Upper lobe of right lung (tissue), 1 donor: ENCODE results near the gene GNAI2. TPM values are rescaled to one million over a fixed set of nuclear protein-coding genes. Genes with fewer than 3 reads are reported as not detected.

ENCODE experiments used
- ATAC-seq: fragments of 200-7000 bp; cut with Tn5 transposase; one replicate; pipeline ENCODE4 v1.9.1; 2020; ENCODE audit warnings: mild to moderate bottlenecking, moderate library complexity
- DNase-seq: peaks from one replicate; pipeline ENCODE4 v3.0.0-alpha.2; 2020
- H3K27ac ChIP-seq: fragments of 200-600 bp; one replicate; pipeline ENCODE4 v1.8.0; 2022
- H3K27me3 ChIP-seq: fragments of 200-600 bp; one replicate; pipeline ENCODE4 v1.8.0; 2022; ENCODE audit warnings: mild to moderate bottlenecking
- H3K36me3 ChIP-seq: fragments of 200-600 bp; one replicate; pipeline ENCODE4 v1.8.0; 2022
- H3K4me1 ChIP-seq: fragments of 200-600 bp; one replicate; pipeline ENCODE4 v1.8.0; 2022
- H3K4me3 ChIP-seq: fragments of 200-600 bp; one replicate; pipeline ENCODE4 v1.8.0; 2022; ENCODE audit warnings: mild to moderate bottlenecking
- H3K9me3 ChIP-seq: fragments of 200-600 bp; one replicate; pipeline ENCODE4 v1.8.0; 2022
- CTCF ChIP-seq: fragments of 200-600 bp; IDR thresholded peaks from one replicate; pipeline ENCODE4 v1.8.0; 2022; ENCODE audit warnings: antibody characterized with exemption
- intact Hi-C: fragments of 100-400 bp; cut with DNase I; formaldehyde crosslinking; loops from one replicate; pipeline ENCODE4 v1.11.0; 2022
- total RNA-seq: library from RNA; stranded (reverse); fragmentation: NEBNext Ultra II Directional; extraction: Animal tissue kit (Norgen Biotek cat#: 25700); gene quantifications from one replicate; pipeline ENCODE4 v1.2.1, GENCODE V29; 2021
- donor health status: DM: no; HTN: yes; CAD: no; lungs with severe emphysema.

The GNAI2 gene
- total RNA-seq, 1 donor from 2014 or later, result 321 TPM

- Histone ChIP-seq H3K4me1 (peaks cover 33% of the 10 kb centered on the region), H3K27ac (peak overlapping the region; percentile 87), H3K36me3 (no peaks in the 10 kb centered on the region), H3K27me3 (no peaks in the 10 kb centered on the region), H3K4me3 (peak overlapping the region; percentile 65), H3K9me3 (no peaks in the 10 kb centered on the region)
- no peak for ATAC-seq
- DNase-seq, result no peak
- no peak for TF ChIP-seq CTCF
- intact Hi-C loops, result no loop called here
Observed at GRCh38 chr3:50299638-50299928, 63.6 kb downstream of the GNAI2 start.

DNA sequence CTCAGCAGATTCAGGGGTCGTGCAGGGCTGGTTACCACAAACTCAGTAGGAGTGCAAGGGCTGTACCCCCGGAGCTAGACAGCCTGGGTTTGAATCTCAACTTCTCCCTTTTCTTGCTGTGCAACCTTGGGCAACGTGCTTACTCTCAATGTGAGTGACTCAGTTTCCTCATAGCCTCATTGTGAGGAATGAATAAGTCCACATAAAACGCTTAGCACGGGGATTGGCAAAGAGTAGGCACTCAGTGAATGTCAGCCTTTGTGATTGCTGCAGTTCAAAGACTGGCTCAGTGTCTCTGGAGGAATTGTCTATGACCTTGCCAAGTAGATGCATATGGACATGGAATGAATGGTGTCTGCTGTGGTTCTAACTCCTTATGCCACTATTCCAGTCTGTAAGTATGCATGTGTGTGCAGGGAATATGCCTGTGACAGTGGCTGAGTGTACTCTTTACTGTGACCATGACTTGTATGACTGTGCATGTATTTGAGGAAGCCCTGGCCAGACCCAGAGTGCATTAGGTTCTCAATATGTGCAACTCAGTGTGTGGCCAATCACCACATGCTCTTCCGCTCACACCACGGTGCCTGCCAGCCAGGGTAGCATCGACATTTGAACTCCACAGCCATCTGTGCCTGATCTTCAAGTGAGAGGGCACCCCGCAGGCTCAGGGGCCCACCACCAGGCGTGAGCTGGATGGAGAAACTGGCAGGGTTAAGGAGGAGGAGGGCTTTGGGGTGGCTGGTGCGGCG is 64.1 kb downstream of the GNAI2 start:
- H3K4me3 ChIP-seq, result peak overlapping the region; percentile 65
- H3K36me3 ChIP-seq, result no peaks in the 10 kb centered on the region
- TF ChIP-seq CTCF, result no peak
- peaks cover 33% of the 10 kb centered on the region for H3K4me1 ChIP-seq
- no peak for DNase-seq
- intact Hi-C loops, result no loop called here
- no peaks in the 10 kb centered on the region for H3K27me3 ChIP-seq
- ATAC-seq, result peak; percentile 14
- peak overlapping the region; percentile 87 for H3K27ac ChIP-seq
- no peaks in the 10 kb centered on the region for H3K9me3 ChIP-seq

- TF ChIP-seq CTCF, result no peak
- DNase-seq (no peak), ATAC-seq (no peak)
- Histone ChIP-seq H3K36me3 (no peaks in the 10 kb centered on the region), H3K4me1 (peaks cover 33% of the 10 kb centered on the region), H3K27ac (peak overlapping the region; percentile 87), H3K4me3 (peak overlapping the region; percentile 65), H3K27me3 (no peaks in the 10 kb centered on the region), H3K9me3 (no peaks in the 10 kb centered on the region)
- intact Hi-C loops, result no loop called here
Observed at GRCh38 chr3:50300681-50301254, 64.8 kb downstream of the GNAI2 start.

GRCh38 chr3:50302095-50303012 is 66.3 kb downstream of the GNAI2 start:
- no peaks in the 10 kb centered on the region for H3K36me3 ChIP-seq
- DNase-seq (no peak), ATAC-seq (no peak)
- H3K4me1 ChIP-seq, result peaks cover 33% of the 10 kb centered on the region
- TF ChIP-seq CTCF, result no peak
- no peaks in the 10 kb centered on the region for H3K9me3 ChIP-seq
- H3K27ac ChIP-seq, result peak overlapping the region; percentile 79
- intact Hi-C loops, result no loop called here
- H3K4me3 ChIP-seq, result peak overlapping the region; percentile 65
- no peaks in the 10 kb centered on the region for H3K27me3 ChIP-seq

DNA sequence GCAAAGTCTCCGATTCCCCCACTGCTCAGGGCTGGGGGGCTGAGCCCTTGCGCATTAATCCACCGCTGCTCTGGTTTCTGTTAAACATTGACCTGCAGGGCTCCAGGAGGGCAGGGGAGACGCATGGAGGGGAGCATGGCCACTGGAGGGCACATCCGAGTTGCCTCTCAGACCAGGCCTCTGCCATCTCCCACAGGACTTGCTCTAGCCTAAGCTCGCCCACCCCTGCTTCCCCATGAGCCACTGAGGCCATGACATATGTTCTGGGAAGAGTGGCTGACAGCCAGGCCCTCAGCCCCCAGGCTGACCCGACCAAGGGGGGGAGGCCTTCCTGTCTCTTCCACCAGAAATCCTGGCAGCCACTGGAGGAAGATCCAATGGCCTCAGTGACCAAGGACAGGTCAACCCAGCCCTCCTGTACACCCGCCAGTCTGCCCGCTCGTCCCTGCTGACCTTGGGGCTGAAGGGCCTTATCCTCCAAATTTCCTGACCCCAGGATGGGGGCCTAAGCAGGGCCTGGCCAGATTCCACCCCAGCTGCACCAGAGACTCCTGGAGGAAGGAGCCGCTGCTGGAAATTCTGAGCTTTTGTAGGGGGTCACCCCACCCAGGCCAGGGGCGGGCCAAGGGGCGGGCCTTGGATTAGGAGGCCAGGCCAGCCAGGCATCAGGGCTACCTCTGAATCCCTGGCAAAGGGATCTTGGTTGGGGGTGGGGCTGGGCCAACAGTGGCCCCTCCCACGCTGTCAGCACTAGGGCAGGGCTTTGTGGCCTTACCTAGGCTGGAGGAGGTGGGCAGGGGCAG is 67.2 kb downstream of the GNAI2 start, which contains the start of gene HYAL1:
Gene HYAL1 (minus strand): TSS at position 562 of the 803 bp plus-strand sequence. CDS start 618 bp downstream, outside the sequence.
- H3K9me3 ChIP-seq, result no peaks in the 10 kb centered on the region
- TF ChIP-seq CTCF, result peak; percentile 32
- peak; percentile 63 for ATAC-seq
- H3K4me1 ChIP-seq, result peaks cover 29% of the 10 kb centered on the region
- intact Hi-C loops, result no loop called here
- H3K27me3 ChIP-seq, result no peaks in the 10 kb centered on the region
- peak; percentile 92 for DNase-seq
- H3K4me3 ChIP-seq, result peak within 1 kb of the TSS; percentile 65
- peak within 1 kb of the TSS; percentile 79 for H3K27ac ChIP-seq
- no peaks in the 10 kb centered on the region for H3K36me3 ChIP-seq
